IPS-18a (cell line): ENCODE data around the gene CLP1.
"Not testable (repeated sequence)": the region's sequence is repeated elsewhere in the genome, so short reads cannot be mapped to it uniquely, and the experiment has no call there.

ENCODE experiments used
- H3K27ac ChIP-seq: one replicate; pipeline ENCODE4 v1.5.1; 2013; ENCODE audit warnings: low read length
- H3K27me3 ChIP-seq: one replicate; pipeline ENCODE4 v1.6.1; 2013; ENCODE audit warnings: mild to moderate bottlenecking, low read length; ENCODE audit not compliant: control insufficient read depth, insufficient read depth
- H3K36me3 ChIP-seq: one replicate; pipeline ENCODE4 v1.6.1; 2013; ENCODE audit warnings: low read depth, low read length; ENCODE audit not compliant: control insufficient read depth
- H3K4me1 ChIP-seq: one replicate; pipeline ENCODE4 v1.6.1; 2013; ENCODE audit warnings: low read depth, low read length; ENCODE audit not compliant: control insufficient read depth
- H3K4me3 ChIP-seq: one replicate; pipeline ENCODE4 v1.5.1; 2013; ENCODE audit warnings: low read length
- H3K9ac ChIP-seq: one replicate; pipeline ENCODE4 v1.6.1; 2013; ENCODE audit warnings: mild to moderate bottlenecking, low read length, moderate library complexity
- H3K9me3 ChIP-seq: one replicate; pipeline ENCODE4 v1.6.1; 2013; ENCODE audit warnings: low read depth, low read length; ENCODE audit not compliant: control insufficient read depth

The CLP1 gene

GRCh38 chr11:57674251-57674650 is 16.7 kb downstream of the CLP1 start:
- Histone ChIP-seq H3K27me3 (no peaks in the 10 kb centered on the region), H3K27ac (no peak overlapping the region), H3K36me3 (peaks cover 34% of the 10 kb centered on the region), H3K4me3 (no peak overlapping the region), H3K9ac (no peak overlapping the region), H3K9me3 (no peaks in the 10 kb centered on the region), H3K4me1 (no peaks in the 10 kb centered on the region)

- Histone ChIP-seq H3K9ac (no peak overlapping the region), H3K9me3 (no peaks in the 10 kb centered on the region), H3K4me1 (no peaks in the 10 kb centered on the region), H3K27me3 (no peaks in the 10 kb centered on the region), H3K27ac (no peak overlapping the region), H3K4me3 (no peak overlapping the region), H3K36me3 (peaks cover 34% of the 10 kb centered on the region)
These were observed 17.8 kb downstream of the CLP1 start for GRCh38 chr11:57675176-57675941.

DNA sequence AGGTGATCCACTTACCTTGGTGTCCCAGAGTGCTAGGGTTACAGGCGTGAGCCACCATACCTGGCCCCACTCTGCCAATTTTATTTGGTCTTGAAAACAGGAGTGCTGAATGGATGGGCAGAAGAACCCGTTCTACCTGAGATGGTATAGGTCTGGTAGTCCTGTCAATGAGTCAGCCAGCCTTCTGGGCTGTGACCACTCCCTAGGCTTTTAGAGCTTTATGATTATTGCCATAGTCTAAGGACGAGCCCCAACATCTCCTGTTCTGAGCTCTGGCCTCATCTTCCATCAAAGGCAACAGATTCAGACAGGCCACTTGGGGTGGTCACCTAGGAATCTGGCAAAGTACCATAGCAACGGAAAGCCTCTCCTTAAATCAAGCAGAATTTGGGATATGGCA is 21.8 kb downstream of the CLP1 start:
- Histone ChIP-seq H3K27ac (no peak overlapping the region), H3K9me3 (no peaks in the 10 kb centered on the region), H3K27me3 (no peaks in the 10 kb centered on the region), H3K4me3 (no peak overlapping the region), H3K9ac (no peak overlapping the region), H3K36me3 (peaks cover 38% of the 10 kb centered on the region), H3K4me1 (no peaks in the 10 kb centered on the region)

- no peak overlapping the region for H3K27ac ChIP-seq
- H3K9ac ChIP-seq, result no peak overlapping the region
- peaks cover 35% of the 10 kb centered on the region for H3K36me3 ChIP-seq
These were observed 23.0 kb downstream of the CLP1 start for GRCh38 chr11:57680552-57680874.

DNA sequence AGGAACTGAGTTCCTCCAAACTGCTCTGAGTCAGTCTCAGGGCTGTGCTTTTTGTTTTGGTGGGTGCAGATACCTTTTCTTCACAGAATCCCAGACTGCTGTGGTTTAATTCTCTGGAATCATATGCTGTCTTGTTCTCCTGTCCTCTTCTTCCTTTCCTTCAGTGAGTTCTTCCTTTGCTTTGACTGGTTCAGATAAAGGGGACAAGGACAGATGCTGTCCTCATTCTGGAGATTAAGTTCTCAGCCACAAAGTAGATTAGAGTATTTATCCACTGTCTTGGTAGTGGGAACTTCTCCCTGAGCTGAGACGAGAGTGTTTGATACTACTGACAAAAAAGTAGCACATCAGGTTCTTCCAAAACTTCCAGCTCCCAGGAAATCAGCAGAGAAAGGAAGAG is 23.6 kb downstream of the CLP1 start:
- no peaks in the 10 kb centered on the region for H3K27me3 ChIP-seq
- no peak overlapping the region for H3K27ac ChIP-seq
- H3K4me3 ChIP-seq, result no peak overlapping the region
- peaks cover 34% of the 10 kb centered on the region for H3K36me3 ChIP-seq
- no peak overlapping the region for H3K9ac ChIP-seq
- no peaks in the 10 kb centered on the region for H3K9me3 ChIP-seq
- no peaks in the 10 kb centered on the region for H3K4me1 ChIP-seq

More at GRCh38 chr11:57680552-57680874, 23.0 kb downstream of the CLP1 start:
- H3K9me3 ChIP-seq, result no peaks in the 10 kb centered on the region
- H3K27me3 ChIP-seq, result no peaks in the 10 kb centered on the region
- no peak overlapping the region for H3K4me3 ChIP-seq
- no peaks in the 10 kb centered on the region for H3K4me1 ChIP-seq

- H3K4me3 ChIP-seq, H3K27ac ChIP-seq, H3K9me3 ChIP-seq, H3K4me1 ChIP-seq, H3K9ac ChIP-seq, H3K27me3 ChIP-seq: not testable (repeated sequence)
- peaks cover 56% of the 10 kb centered on the region for H3K36me3 ChIP-seq
These were observed 32.9 kb downstream of the CLP1 start for GRCh38 chr11:57690474-57690873.

DNA sequence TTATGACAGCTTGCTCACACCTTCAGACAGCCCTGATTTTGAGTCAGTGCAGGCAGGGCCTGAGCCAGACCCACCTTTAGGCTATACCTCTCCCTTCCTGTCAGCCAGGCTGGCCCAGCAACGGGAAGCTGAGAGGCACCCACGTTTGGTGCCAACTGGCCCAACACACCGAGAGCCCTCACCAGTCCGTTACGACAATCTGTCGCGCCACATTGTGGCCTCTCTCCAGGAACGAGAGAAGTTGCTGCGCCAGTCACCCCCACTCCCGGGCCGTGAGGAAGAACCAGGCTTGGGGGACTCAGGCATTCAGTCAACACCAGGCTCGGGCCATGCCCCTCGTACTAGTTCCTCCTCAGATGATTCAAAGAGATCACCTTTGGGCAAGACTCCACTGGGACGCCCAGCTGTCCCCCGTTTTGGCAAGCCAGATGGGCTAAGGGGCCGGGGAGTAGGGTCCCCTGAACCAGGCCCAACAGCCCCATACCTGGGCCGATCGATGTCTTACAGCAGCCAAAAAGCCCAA is 41.3 kb downstream of the CLP1 start:
- no peak overlapping the region for H3K9ac ChIP-seq
- no peak overlapping the region for H3K27ac ChIP-seq
- no peaks in the 10 kb centered on the region for H3K4me1 ChIP-seq
- peaks cover 74% of the 10 kb centered on the region for H3K36me3 ChIP-seq
- H3K9me3 ChIP-seq, result no peaks in the 10 kb centered on the region
- H3K4me3 ChIP-seq, result no peak overlapping the region
- no peaks in the 10 kb centered on the region for H3K27me3 ChIP-seq

GRCh38 chr11:57699813-57700212 is 42.3 kb downstream of the CLP1 start:
- Histone ChIP-seq H3K9me3 (no peaks in the 10 kb centered on the region), H3K4me3 (no peak overlapping the region), H3K4me1 (no peaks in the 10 kb centered on the region), H3K9ac (no peak overlapping the region), H3K27me3 (no peaks in the 10 kb centered on the region), H3K27ac (no peak overlapping the region), H3K36me3 (peaks cover 74% of the 10 kb centered on the region)

- Histone ChIP-seq H3K27me3 (no peaks in the 10 kb centered on the region), H3K36me3 (peaks cover 73% of the 10 kb centered on the region)
These were observed 42.9 kb downstream of the CLP1 start for GRCh38 chr11:57700425-57700824.

GRCh38 chr11:57703341-57703740 is 45.8 kb downstream of the CLP1 start:
- peaks cover 59% of the 10 kb centered on the region for H3K36me3 ChIP-seq
- no peaks in the 10 kb centered on the region for H3K4me1 ChIP-seq
- H3K9me3 ChIP-seq, result no peaks in the 10 kb centered on the region
- no peak overlapping the region for H3K9ac ChIP-seq
- no peak overlapping the region for H3K4me3 ChIP-seq
- H3K27ac ChIP-seq, result no peak overlapping the region
- H3K27me3 ChIP-seq, result no peaks in the 10 kb centered on the region

More at GRCh38 chr11:57700425-57700824, 42.9 kb downstream of the CLP1 start:
- Histone ChIP-seq H3K4me1 (no peaks in the 10 kb centered on the region), H3K4me3 (no peak overlapping the region), H3K27ac (no peak overlapping the region), H3K9ac (no peak overlapping the region), H3K9me3 (no peaks in the 10 kb centered on the region)

GRCh38 chr11:57704932-57705331 is 47.4 kb downstream of the CLP1 start:
- Histone ChIP-seq H3K27ac (no peak overlapping the region), H3K9ac (no peak overlapping the region)

GRCh38 chr11:57705432-57705831 is 47.9 kb downstream of the CLP1 start:
- not testable (repeated sequence) for H3K27me3 ChIP-seq, H3K27ac ChIP-seq, H3K9ac ChIP-seq, H3K4me1 ChIP-seq, H3K4me3 ChIP-seq, H3K9me3 ChIP-seq
- peaks cover 45% of the 10 kb centered on the region for H3K36me3 ChIP-seq

More at GRCh38 chr11:57704932-57705331, 47.4 kb downstream of the CLP1 start:
- Histone ChIP-seq H3K36me3 (peaks cover 47% of the 10 kb centered on the region), H3K9me3 (no peaks in the 10 kb centered on the region), H3K27me3 (no peaks in the 10 kb centered on the region), H3K4me1 (no peaks in the 10 kb centered on the region), H3K4me3 (no peak overlapping the region)
